Keratinocyte (primary cell): Measurements from ENCODE around the gene TRPM3. TPM values are rescaled to one million over a fixed set of nuclear protein-coding genes. Genes with fewer than 3 reads are reported as not detected.

Experiments used
- DNase-seq: peaks from one replicate; pipeline ENCODE4 v3.0.0-alpha.2; 2011; ENCODE audit warnings: low read depth, missing footprints, low spot score
- FAIRE-seq: peaks from 2 replicates; lab custom pipeline; 2011; peaks lifted over from hg19 to GRCh38; lab: Jason Lieb, UNC
- H2AFZ ChIP-seq: 2 replicates; pipeline ENCODE4 v1.6.0; 2012; ENCODE audit warnings: low read length, control low read depth, inconsistent platforms; ENCODE audit not compliant: control insufficient read depth
- H3K27ac ChIP-seq: 2 replicates; pipeline ENCODE4 v1.5.1; 2011; ENCODE audit warnings: low read length; ENCODE audit not compliant: control insufficient read depth, insufficient read depth
- H3K27me3 ChIP-seq: 3 replicates; pipeline ENCODE4 v1.6.0; 2011; ENCODE audit warnings: low read length; ENCODE audit not compliant: control insufficient read depth, insufficient read depth; ENCODE audit errors: extremely low read depth
- H3K36me3 ChIP-seq, 2 experiments: 2 replicates in 1 of 2; 3 replicates in 1 of 2; pipeline ENCODE4 v1.5.1; 2011; ENCODE audit warnings: low read length in 2 of 2, mild to moderate bottlenecking in 1 of 2; ENCODE audit not compliant: control insufficient read depth in 2 of 2, insufficient read depth in 2 of 2; ENCODE audit errors: extremely low read depth in 1 of 2
- H3K4me1 ChIP-seq: 3 replicates; pipeline ENCODE4 v1.5.1; 2011; ENCODE audit warnings: low read length; ENCODE audit not compliant: control insufficient read depth, insufficient read depth; ENCODE audit errors: extremely low read depth
- H3K4me2 ChIP-seq: 3 replicates; pipeline ENCODE4 v1.6.0; 2011; ENCODE audit warnings: low read depth, low read length; ENCODE audit not compliant: control insufficient read depth, insufficient read depth; ENCODE audit errors: extremely low read depth
- H3K4me3 ChIP-seq, 3 experiments: fragments of 200-600 bp in 1 of 3; sonication (generic) in 1 of 3; 2 replicates in 2 of 3; 3 replicates in 1 of 3; pipeline ENCODE4 v1.5.1; 2011 to 2016; ENCODE audit warnings: low read length in 3 of 3, mild to moderate bottlenecking in 3 of 3, control low read depth in 2 of 3, inconsistent platforms in 1 of 3, low read depth in 1 of 3, mixed read lengths in 1 of 3, mixed run types in 1 of 3, moderate library complexity in 1 of 3; ENCODE audit not compliant: control insufficient read depth in 2 of 3, insufficient read depth in 2 of 3; ENCODE audit errors: extremely low read depth in 1 of 3
- H3K79me2 ChIP-seq: 2 replicates; pipeline ENCODE4 v1.6.0; 2012; ENCODE audit warnings: low read length; ENCODE audit not compliant: control insufficient read depth, insufficient read depth
- H3K9ac ChIP-seq: 3 replicates; pipeline ENCODE4 v1.6.0; 2011; ENCODE audit warnings: low read length; ENCODE audit not compliant: control insufficient read depth, insufficient read depth; ENCODE audit errors: extremely low read depth
- H3K9me1 ChIP-seq: 3 replicates; pipeline ENCODE4 v1.6.0; 2011; ENCODE audit warnings: low read length; ENCODE audit not compliant: control insufficient read depth, insufficient read depth; ENCODE audit errors: extremely low read depth
- H3K9me3 ChIP-seq: 2 replicates; pipeline ENCODE4 v1.5.1; 2012; ENCODE audit warnings: low read depth, low read length; ENCODE audit not compliant: control insufficient read depth
- H4K20me1 ChIP-seq: 3 replicates; pipeline ENCODE4 v1.6.0; 2011; ENCODE audit warnings: low read length; ENCODE audit not compliant: control insufficient read depth, insufficient read depth; ENCODE audit errors: extremely low read depth
- CTCF ChIP-seq, 3 experiments: IDR thresholded peaks in 1 of 3; conservative IDR thresholded peaks in 1 of 3; optimal IDR thresholded peaks in 1 of 3; 2 replicates in 2 of 3; 3 replicates in 1 of 3; pipeline versions ENCODE3 to v1.5.1; 2011; ENCODE audit warnings: low read length in 3 of 3, mild to moderate bottlenecking in 3 of 3, moderate library complexity in 2 of 3, control low read depth in 1 of 3, inconsistent platforms in 1 of 3; ENCODE audit not compliant: insufficient read depth in 2 of 3; ENCODE audit errors: extremely low read depth in 1 of 3
- EZH2 ChIP-seq: IDR thresholded peaks from one replicate; pipeline ENCODE4 v1.6.1; 2012; ENCODE audit warnings: inconsistent platforms, mild to moderate bottlenecking, low read length, moderate library complexity
- dilution Hi-C: fragments of 300-500 bp; cut with MboI; formaldehyde crosslinking; loops from one replicate; pipeline ENCODE4 v1.7.0; 2020; ENCODE audit warnings: low sequenced_read_pairs; ENCODE audit not compliant: extremely low pct_ligation_motif_present
- polyA plus RNA-seq, 5 experiments: library from polyadenylated mRNA; depleted of rRNA in 3 of 5; stranded (reverse) in 3 of 5; stranded (forward) in 1 of 5; unstranded in 1 of 5; fragments of >200 nt; gene quantifications; 1 replicate in 1 of 5; 2 replicates in 3 of 5; 3 replicates in 1 of 5; pipeline versions ENCODE4 v1.2.1 to v1.2.3, GENCODE V29; 2011 to 2012; ENCODE audit warnings: missing spikeins in 2 of 5, low read depth in 1 of 5, low replicate concordance in 1 of 5

TRPM3 gene
- polyA plus RNA-seq, 1 donor (not counting 4 experiments of a cell fraction or from before 2014, with no cell fraction given): 0.03 TPM

DNA sequence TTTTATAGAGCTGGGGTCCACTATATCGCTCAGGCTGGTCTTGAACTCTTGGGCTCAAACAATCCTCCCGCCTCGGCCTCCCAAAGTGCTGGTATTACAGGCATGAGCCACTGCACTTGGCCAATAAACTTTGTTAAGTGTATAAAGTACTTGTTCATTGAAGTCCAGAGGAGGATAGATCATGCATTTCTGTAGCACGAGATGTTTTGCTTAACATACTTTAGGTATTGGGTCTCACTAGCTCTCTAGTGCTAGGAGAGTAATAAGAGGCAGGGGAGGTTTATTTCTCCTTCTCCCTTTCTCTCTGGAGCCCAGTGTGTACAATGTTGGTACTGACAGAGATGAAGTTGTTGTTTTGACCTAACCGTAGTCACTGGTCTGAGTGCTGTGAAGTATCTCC lies 581.4 kb downstream of the TRPM3 start:
- H3K27me3 ChIP-seq: no peaks in the 10 kb centered on the region
- TF ChIP-seq CTCF (optimal IDR thresholded peaks at IDR 0.05 in 1 of 3, IDR thresholded peaks at IDR 0.05 in 1 of 3, conservative IDR thresholded peaks at IDR 0.05 in 1 of 3; ENCODE audit: extremely low read depth in 1 of 3, insufficient read depth in 2 of 3, low read length in 3 of 3) (no peak), EZH2 (no peak)
- H2AFZ ChIP-seq: no peak overlapping the region
- H3K9me1 ChIP-seq: no peaks in the 10 kb centered on the region
- no peaks in the 10 kb centered on the region for H4K20me1 ChIP-seq
- H3K27ac ChIP-seq: no peak overlapping the region
- FAIRE-seq: no peak
- DNase-seq: no peak
- dilution Hi-C loops: no loop called here
- no peaks in the 10 kb centered on the region for H3K36me3 ChIP-seq
- H3K9me3 ChIP-seq: no peaks in the 10 kb centered on the region
- no peak overlapping the region for H3K9ac ChIP-seq
- H3K4me1 ChIP-seq: no peaks in the 10 kb centered on the region
- H3K4me2 ChIP-seq: no peak overlapping the region
- H3K4me3 ChIP-seq: no peak overlapping the region
- H3K79me2 ChIP-seq: no peaks in the 10 kb centered on the region

GRCh38 chr9:70539526-70539925 lies 581.9 kb downstream of the TRPM3 start:
- H4K20me1 ChIP-seq: no peaks in the 10 kb centered on the region
- no peak overlapping the region for H3K9ac ChIP-seq
- FAIRE-seq (no peak), DNase-seq (no peak)
- no peaks in the 10 kb centered on the region for H3K9me1 ChIP-seq
- TF ChIP-seq EZH2 (no peak), CTCF (optimal IDR thresholded peaks at IDR 0.05 in 1 of 3, IDR thresholded peaks at IDR 0.05 in 1 of 3, conservative IDR thresholded peaks at IDR 0.05 in 1 of 3; ENCODE audit: extremely low read depth in 1 of 3, insufficient read depth in 2 of 3, low read length in 3 of 3) (no peak)
- no peak overlapping the region for H3K4me2 ChIP-seq
- no peaks in the 10 kb centered on the region for H3K4me1 ChIP-seq
- no peak overlapping the region for H3K27ac ChIP-seq
- no peaks in the 10 kb centered on the region for H3K27me3 ChIP-seq
- no peaks in the 10 kb centered on the region for H3K36me3 ChIP-seq
- no peaks in the 10 kb centered on the region for H3K79me2 ChIP-seq
- H3K9me3 ChIP-seq: no peaks in the 10 kb centered on the region
- H3K4me3 ChIP-seq: no peak overlapping the region
- dilution Hi-C loops: no loop called here
- H2AFZ ChIP-seq: no peak overlapping the region
